GM23248 (cell line): ENCODE results near the gene SPTLC2. TPM values are rescaled to one million over a fixed set of nuclear protein-coding genes. Genes with fewer than 3 reads are reported as not detected.
"Not testable (repeated sequence)": the region's sequence is repeated elsewhere in the genome, so short reads cannot be mapped to it uniquely, and the experiment has no call there.

ENCODE experiments used
- DNase-seq: peaks from one replicate; pipeline ENCODE4 v3.0.0-alpha.2; 2015
- H2AFZ ChIP-seq: fragments of 200-600 bp; sonication (generic); 2 replicates; pipeline ENCODE4 v1.6.1; 2016; ENCODE audit warnings: antibody characterized with exemption
- H3F3A ChIP-seq: fragments of 200-600 bp; sonication (generic); 2 replicates; pipeline ENCODE4 v1.6.1; 2016; ENCODE audit warnings: mild to moderate bottlenecking, antibody characterized with exemption, mixed run types; ENCODE audit not compliant: insufficient read depth
- H3K27ac ChIP-seq: fragments of 200-600 bp; sonication (generic); 2 replicates; pipeline ENCODE4 v1.5.1; 2016; ENCODE audit warnings: mild to moderate bottlenecking
- H3K27me3 ChIP-seq: fragments of 200-600 bp; sonication (generic); replicated peaks from 2 replicates; pipeline ENCODE4 v1.6.1; 2016; ENCODE audit warnings: mild to moderate bottlenecking; ENCODE audit not compliant: insufficient read depth
- H3K36me3 ChIP-seq: fragments of 200-600 bp; sonication (generic); 2 replicates; pipeline ENCODE4 v1.6.1; 2016; ENCODE audit warnings: low read depth, mild to moderate bottlenecking
- H3K4me1 ChIP-seq: fragments of 200-600 bp; sonication (generic); 2 replicates; pipeline ENCODE4 v1.6.1; 2016; ENCODE audit warnings: mild to moderate bottlenecking; ENCODE audit not compliant: insufficient read depth
- H3K4me2 ChIP-seq: fragments of 200-600 bp; sonication (generic); one replicate; pipeline ENCODE4 v1.6.1; 2016; ENCODE audit warnings: mild to moderate bottlenecking; ENCODE audit not compliant: unreplicated experiment
- H3K4me3 ChIP-seq: fragments of 200-600 bp; sonication (generic); 2 replicates; pipeline ENCODE4 v1.5.1; 2016; ENCODE audit warnings: mild to moderate bottlenecking
- H3K79me2 ChIP-seq: fragments of 200-600 bp; sonication (generic); 2 replicates; pipeline ENCODE4 v1.6.1; 2016; ENCODE audit warnings: mild to moderate bottlenecking; ENCODE audit not compliant: insufficient read depth
- H3K9ac ChIP-seq: fragments of 200-600 bp; sonication (generic); 2 replicates; pipeline ENCODE4 v1.6.1; 2016; ENCODE audit warnings: mild to moderate bottlenecking
- H3K9me2 ChIP-seq: fragments of 200-600 bp; sonication (generic); 2 replicates; pipeline ENCODE4 v1.6.1; 2016; ENCODE audit warnings: mixed run types, mild to moderate bottlenecking, moderate library complexity; ENCODE audit not compliant: insufficient read depth
- H3K9me3 ChIP-seq: fragments of 200-600 bp; sonication (generic); one replicate; pipeline ENCODE4 v1.6.1; 2017; ENCODE audit warnings: low read depth
- H4K20me1 ChIP-seq: fragments of 200-600 bp; sonication (generic); 2 replicates; pipeline ENCODE4 v1.6.0; 2016; ENCODE audit not compliant: insufficient read depth
- EZH2 ChIP-seq: fragments of 200-600 bp; sonication (generic); IDR thresholded peaks from 2 replicates; pipeline ENCODE4 v1.6.1; 2018; ENCODE audit warnings: antibody characterized with exemption, mild to moderate bottlenecking; ENCODE audit not compliant: insufficient read depth, poor library complexity, severe bottlenecking
- EZH2phosphoT487 ChIP-seq: fragments of 200-600 bp; sonication (generic); IDR thresholded peaks from 2 replicates; pipeline ENCODE4 v1.6.1; 2018; ENCODE audit warnings: antibody characterized with exemption, moderate library complexity, mild to moderate bottlenecking, low read depth; ENCODE audit not compliant: insufficient read depth
- WGBS, 2 experiments: methylation state at CpG; one replicate each; pipeline ENCODE4 v1.1.6; 2015 to 2017; ENCODE audit warnings: low lambda C conversion rate in 2 of 2, low coverage in 1 of 2; ENCODE audit errors: missing lambda C conversion rate in 2 of 2; 5-methylcytosine and 5-hydroxymethylcytosine counted together
- in situ Hi-C: fragments of 300-500 bp; cut with MboI; formaldehyde crosslinking; loops from 2 replicates; pipeline ENCODE4 v1.15.0; 2020
- polyA plus RNA-seq: library from polyadenylated mRNA; unstranded; fragments of >200 nt; fragmentation: Nextera tagmentation; extraction: Ambion mirVana; gene quantifications from 2 replicates; pipeline ENCODE4 v1.2.1, GENCODE V29; 2016
- total RNA-seq: library from RNA; depleted of rRNA; stranded (reverse); fragments of >200 nt; shearing (Covaris generic); gene quantifications from 2 replicates; pipeline ENCODE4 v1.2.3, GENCODE V29; 2014

Gene SPTLC2
- total and polyA plus RNA-seq, 2 experiments from 2014 or later = 44.7 to 45.6 TPM

- H3K27ac ChIP-seq = no peak overlapping the region
- H3K27me3 ChIP-seq = no peaks in the 10 kb centered on the region
- DNase-seq = no peak
- WGBS, 2 experiments = 86 to 88% methylated on average over 9 of the region's 9 CpGs
- no peaks in the 10 kb centered on the region for H3K9me2 ChIP-seq
- in situ Hi-C loops = no loop called here
- no peaks in the 10 kb centered on the region for H4K20me1 ChIP-seq
- no peaks in the 10 kb centered on the region for H3K4me1 ChIP-seq
- peaks cover 59% of the 10 kb centered on the region for H3K79me2 ChIP-seq
- H3F3A ChIP-seq = 0 out of 2 replicates have a peak, but pooled peaks cover 11% of the 10 kb centered on the region
- H3K4me3 ChIP-seq = no peak overlapping the region
- H3K9me3 ChIP-seq = no peaks in the 10 kb centered on the region
- TF ChIP-seq EZH2 (no peak), EZH2phosphoT487 (no peak)
- H3K4me2 ChIP-seq = no peak overlapping the region
- H3K36me3 ChIP-seq = peaks cover 45% of the 10 kb centered on the region; the same call in 1 of the 2 replicates
- H3K9ac ChIP-seq = no peak overlapping the region
- no peak overlapping the region for H2AFZ ChIP-seq
Observed at GRCh38 chr14:77554816-77555599, 61.4 kb downstream of the SPTLC2 start.

GRCh38 chr14:77554207-77554606, 62.2 kb downstream of the SPTLC2 start:
- Histone ChIP-seq H3K27me3 (no peaks in the 10 kb centered on the region), H3F3A (0 out of 2 replicates have a peak, but pooled peaks cover 11% of the 10 kb centered on the region), H3K4me1 (no peaks in the 10 kb centered on the region), H4K20me1 (no peaks in the 10 kb centered on the region), H3K36me3 (peaks cover 47% of the 10 kb centered on the region), H3K4me3 (no peak overlapping the region), H3K27ac (no peak overlapping the region), H3K79me2 (peaks cover 59% of the 10 kb centered on the region), H3K4me2 (no peak overlapping the region), H3K9ac (no peak overlapping the region), H3K9me3 (no peaks in the 10 kb centered on the region), H3K9me2 (no peaks in the 10 kb centered on the region), H2AFZ (no peak overlapping the region)
- TF ChIP-seq EZH2phosphoT487 (no peak), EZH2 (no peak)
- WGBS, 2 experiments = 98 to 100% methylated on average over 5 of the region's 5 CpGs
- DNase-seq = no peak
- in situ Hi-C loops = no loop called here

GRCh38 chr14:77549451-77549850, 67.0 kb downstream of the SPTLC2 start:
- H3K9ac ChIP-seq = no peak overlapping the region
- H3K36me3 ChIP-seq = peaks cover 48% of the 10 kb centered on the region
- no peak overlapping the region for H2AFZ ChIP-seq
- peak; percentile 17 for DNase-seq
- no peaks in the 10 kb centered on the region for H4K20me1 ChIP-seq
- TF ChIP-seq EZH2 (no peak), EZH2phosphoT487 (no peak)
- 0 out of 2 replicates have a peak, but pooled peaks cover 11% of the 10 kb centered on the region for H3F3A ChIP-seq
- no peaks in the 10 kb centered on the region for H3K27me3 ChIP-seq
- no peaks in the 10 kb centered on the region for H3K4me1 ChIP-seq
- in situ Hi-C loops = no loop called here
- H3K4me3 ChIP-seq = no peak overlapping the region
- H3K9me2 ChIP-seq = no peaks in the 10 kb centered on the region
- H3K79me2 ChIP-seq = peaks cover 44% of the 10 kb centered on the region
- no peak overlapping the region for H3K4me2 ChIP-seq
- no peak overlapping the region for H3K27ac ChIP-seq
- no peaks in the 10 kb centered on the region for H3K9me3 ChIP-seq
- 92 to 94% methylated on average over 1 of the region's 1 CpG for WGBS, 2 experiments

- H3K79me2 ChIP-seq = peaks cover 47% of the 10 kb centered on the region
- H3K4me3 ChIP-seq = no peak overlapping the region
- no peak overlapping the region for H3K27ac ChIP-seq
- H3K27me3 ChIP-seq = no peaks in the 10 kb centered on the region
- WGBS, 2 experiments = 83% methylated on average over 8 of the region's 8 CpGs
- H3F3A ChIP-seq = 0 out of 2 replicates have a peak, but pooled peaks cover 11% of the 10 kb centered on the region
- H3K4me1 ChIP-seq = no peaks in the 10 kb centered on the region
- H3K36me3 ChIP-seq = peaks cover 45% of the 10 kb centered on the region
- TF ChIP-seq EZH2phosphoT487 (no peak), EZH2 (no peak)
- in situ Hi-C loops = no loop called here
- no peaks in the 10 kb centered on the region for H3K9me3 ChIP-seq
- DNase-seq = no peak
- no peaks in the 10 kb centered on the region for H4K20me1 ChIP-seq
- H3K9me2 ChIP-seq = no peaks in the 10 kb centered on the region
- no peak overlapping the region for H2AFZ ChIP-seq
- H3K4me2 ChIP-seq = no peak overlapping the region
- no peak overlapping the region for H3K9ac ChIP-seq
Observed at GRCh38 chr14:77547512-77548180, 68.8 kb downstream of the SPTLC2 start.

- 91 to 93% methylated on average over 11 of the region's 11 CpGs for WGBS, 2 experiments
- H3K9me2 ChIP-seq, DNase-seq, H3K9ac ChIP-seq, H2AFZ ChIP-seq, H3K27ac ChIP-seq, H4K20me1 ChIP-seq, H3F3A ChIP-seq, H3K27me3 ChIP-seq, H3K4me1 ChIP-seq, in situ Hi-C loops, H3K4me2 ChIP-seq, H3K9me3 ChIP-seq, H3K4me3 ChIP-seq: not testable (repeated sequence)
- Histone ChIP-seq H3K36me3 (peaks cover 38% of the 10 kb centered on the region), H3K79me2 (peaks cover 58% of the 10 kb centered on the region)
Observed at GRCh38 chr14:77545171-77545570, 71.3 kb downstream of the SPTLC2 start.
